Prostate gland (tissue), 2 donors: ENCODE measurements around the gene SENP8. TPM values are rescaled to one million over a fixed set of nuclear protein-coding genes. Genes with fewer than 3 reads are reported as not detected.
"Not testable (repeated sequence)": the region's sequence is repeated elsewhere in the genome, so short reads cannot be mapped to it uniquely, and the experiment has no call there.

Experiments used
- DNase-seq: peaks from one replicate; pipeline ENCODE4 v3.0.0-alpha.2; 2019; ENCODE audit warnings: low spot score
- H3K27ac ChIP-seq, 2 donors: fragments of 200-600 bp; sonication (generic); 2 replicates each; pipeline ENCODE4 v1.5.1; 2017 to 2019
- H3K27me3 ChIP-seq: fragments of 200-600 bp; sonication (generic); replicated peaks from 2 replicates; pipeline ENCODE4 v1.5.1; 2019; ENCODE audit not compliant: insufficient read depth
- H3K36me3 ChIP-seq, 2 donors: fragments of 200-600 bp; sonication (generic); 1 replicate in 1 of 2; 2 replicates in 1 of 2; pipeline versions ENCODE4 v1.5.1 to v1.8.1; 2017 to 2019
- H3K4me1 ChIP-seq: fragments of 200-600 bp; sonication (generic); replicated peaks from 2 replicates; pipeline ENCODE4 v1.5.1; 2019
- H3K4me3 ChIP-seq, 2 donors: fragments of 200-600 bp; sonication (generic); 2 replicates each; pipeline ENCODE4 v1.5.1; 2017 to 2019
- H3K9me3 ChIP-seq: fragments of 200-600 bp; sonication (generic); 2 replicates; pipeline ENCODE4 v1.5.1; 2017
- CTCF ChIP-seq, 4 experiments: fragments of 200-600 bp in 2 of 4; fragments of 450-650 bp in 2 of 4; sonication (generic) in 2 of 4; IDR thresholded peaks; 1 replicate in 3 of 4; 2 replicates in 1 of 4; pipeline ENCODE4 v1.5.1; 2016 to 2019; ENCODE audit warnings: antibody characterized with exemption in 4 of 4, mild to moderate bottlenecking in 2 of 4, moderate library complexity in 2 of 4
- POLR2A ChIP-seq: fragments of 450-650 bp; IDR thresholded peaks from one replicate; pipeline ENCODE4 v1.6.1; 2016; ENCODE audit warnings: antibody characterized with exemption, mild to moderate bottlenecking
- POLR2AphosphoS5 ChIP-seq: sonication (generic); formaldehyde crosslinking; IDR thresholded peaks from one replicate; pipeline ENCODE4 v1.6.1; 2017; ENCODE audit warnings: antibody characterized with exemption
- WGBS: methylation state at CpG from one replicate; pipeline ENCODE4 v1.1.5; 2018; 5-methylcytosine and 5-hydroxymethylcytosine counted together
- intact Hi-C: fragments of 100-400 bp; cut with DNase I; formaldehyde crosslinking; loops from one replicate; pipeline ENCODE4 v1.14.2; 2022
- total RNA-seq, 2 donors: library from RNA; depleted of rRNA; stranded (reverse); fragments of >200 nt; gene quantifications; one replicate each; pipeline ENCODE4 v1.1.0, GENCODE V29; 2016

The SENP8 gene
- total RNA-seq, 2 donors from 2014 or later, result 3.3 to 5.9 TPM

GRCh38 chr15:72169236-72169920, 51.2 kb downstream of the SENP8 start:
- peak overlapping the region in 1 of 2 donors; percentile 19 for H3K27ac ChIP-seq
- no peaks in the 10 kb centered on the region for H3K9me3 ChIP-seq
- WGBS, result 53% methylated on average over 10 of the region's 10 CpGs
- no peaks in the 10 kb centered on the region for H3K36me3 ChIP-seq
- DNase-seq, result no peak
- no peak overlapping the region for H3K4me3 ChIP-seq
- H3K4me1 ChIP-seq, result no peaks in the 10 kb centered on the region
- no peaks in the 10 kb centered on the region for H3K27me3 ChIP-seq
- intact Hi-C loops, result no loop called here
- TF ChIP-seq POLR2AphosphoS5 (no peak), POLR2A (no peak), CTCF (IDR thresholded peaks at IDR 0.05) (no peak)

DNA sequence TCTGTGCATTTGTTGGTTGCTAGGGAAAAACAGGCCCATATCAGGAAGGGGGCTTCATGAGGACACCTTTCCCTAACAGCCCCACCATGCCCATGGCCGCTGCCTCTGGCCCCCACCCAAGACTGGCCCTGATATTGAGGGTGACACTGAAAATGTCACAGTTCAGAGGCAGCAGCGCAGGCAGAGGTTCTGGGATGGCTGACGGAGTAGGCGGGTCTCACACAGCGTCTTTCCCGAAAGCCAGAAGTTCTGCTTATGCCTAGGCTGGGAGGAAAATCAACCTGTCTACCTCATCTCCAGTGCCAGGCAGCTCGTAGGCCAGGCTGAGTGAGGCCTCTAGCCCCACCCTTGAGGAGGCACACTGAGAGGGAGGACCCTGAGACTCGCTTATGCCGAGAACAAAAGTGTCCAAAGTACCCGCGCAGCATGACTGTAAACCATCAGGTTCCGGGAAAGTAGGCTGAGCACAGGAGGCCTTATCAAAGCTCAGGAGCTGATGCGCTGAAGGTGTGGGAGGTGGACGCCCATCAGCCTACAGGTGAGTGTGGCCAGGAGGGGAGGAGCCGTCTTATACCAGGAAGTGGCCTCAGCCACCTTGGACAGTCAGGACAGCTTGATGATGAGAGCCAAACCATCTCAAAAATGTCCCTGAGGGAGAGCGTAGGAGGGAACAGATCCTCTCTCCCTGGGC, 51.9 kb downstream of the SENP8 start:
- no peak for DNase-seq
- Histone ChIP-seq H3K4me1 (no peaks in the 10 kb centered on the region), H3K36me3 (no peaks in the 10 kb centered on the region), H3K27ac (no peak overlapping the region), H3K4me3 (no peak overlapping the region), H3K9me3 (no peaks in the 10 kb centered on the region), H3K27me3 (no peaks in the 10 kb centered on the region)
- WGBS, result 95% methylated on average over 16 of the region's 16 CpGs
- TF ChIP-seq POLR2AphosphoS5 (no peak), POLR2A (no peak), CTCF (IDR thresholded peaks at IDR 0.05) (no peak)
- intact Hi-C loops, result no loop called here

- Histone ChIP-seq H3K36me3 (no peaks in the 10 kb centered on the region), H3K4me3 (no peak overlapping the region), H3K4me1 (peaks cover 3% of the 10 kb centered on the region), H3K27ac (no peak overlapping the region), H3K9me3 (no peaks in the 10 kb centered on the region), H3K27me3 (no peaks in the 10 kb centered on the region)
- DNase-seq, result no peak
- no peak for TF ChIP-seq POLR2A
- TF ChIP-seq CTCF (IDR thresholded peaks at IDR 0.05), result no peak
- no peak for TF ChIP-seq POLR2AphosphoS5
- 92% methylated on average over 7 of the region's 7 CpGs for WGBS
- intact Hi-C loops, result no loop called here
Observed at GRCh38 chr15:72170691-72171090, 52.5 kb downstream of the SENP8 start.

GRCh38 chr15:72171978-72172377, 53.8 kb downstream of the SENP8 start:
- H3K9me3 ChIP-seq, DNase-seq, H3K4me3 ChIP-seq, intact Hi-C loops, H3K4me1 ChIP-seq, H3K27ac ChIP-seq, H3K36me3 ChIP-seq, H3K27me3 ChIP-seq: not testable (repeated sequence)
- 93% methylated on average over 10 of the region's 10 CpGs for WGBS

DNA sequence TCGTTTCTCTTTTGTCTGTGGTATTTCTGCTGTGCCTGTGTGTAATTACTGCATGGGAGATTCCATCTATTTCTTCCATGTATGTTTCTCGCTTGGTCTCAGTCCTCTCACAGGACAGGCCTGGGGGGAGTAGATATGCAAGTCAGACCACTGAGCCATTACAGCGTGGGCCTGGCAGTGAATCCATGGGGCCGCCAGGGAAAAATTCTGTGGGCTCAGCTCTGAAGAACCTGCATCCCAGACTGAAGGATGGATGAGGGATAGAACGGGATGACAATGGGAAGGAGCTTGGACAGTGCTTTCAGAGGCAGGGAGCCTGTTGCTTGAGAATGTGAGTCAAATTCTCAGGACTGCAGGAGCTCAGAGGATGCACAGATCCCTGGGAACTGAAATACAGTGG, 54.6 kb downstream of the SENP8 start:
- no peak overlapping the region for H3K4me3 ChIP-seq
- WGBS, result 85% methylated on average over 5 of the region's 5 CpGs

More for the DNA sequence above, 54.6 kb downstream of the SENP8 start:
- H3K9me3 ChIP-seq, result no peaks in the 10 kb centered on the region
- no peaks in the 10 kb centered on the region for H3K36me3 ChIP-seq
- H3K27ac ChIP-seq, result no peak overlapping the region
- H3K4me1 ChIP-seq, result peaks cover 4% of the 10 kb centered on the region
- intact Hi-C loops, result no loop called here
- no peak for DNase-seq
- no peaks in the 10 kb centered on the region for H3K27me3 ChIP-seq
- TF ChIP-seq POLR2AphosphoS5 (no peak), CTCF (IDR thresholded peaks at IDR 0.05) (no peak), POLR2A (no peak)
